HG03045 (cell line): ENCODE results near the gene RIPK4.
"Not testable (repeated sequence)": the region's sequence is repeated elsewhere in the genome, so short reads cannot be mapped to it uniquely, and the experiment has no call there.

Experiments
- ATAC-seq: cut with Tn5 transposase; IDR thresholded peaks from one replicate; pipeline ENCODE4 v1.9.1; 2021; ENCODE audit warnings: mild to moderate bottlenecking, moderate library complexity; ENCODE audit not compliant: unreplicated experiment

RIPK4 gene

GRCh38 chr21:41740604-41741252, 26.1 kb downstream of the RIPK4 start:
- ATAC-seq, result no peak

GRCh38 chr21:41739936-41740335, 26.9 kb downstream of the RIPK4 start:
- no peak for ATAC-seq

- no peak for ATAC-seq
Measured at GRCh38 chr21:41739011-41739410, 27.8 kb downstream of the RIPK4 start.

GRCh38 chr21:41737651-41738324, 29.1 kb downstream of the RIPK4 start:
- no peak for ATAC-seq

- ATAC-seq, result no peak
Measured at GRCh38 chr21:41736423-41736822, 30.4 kb downstream of the RIPK4 start.

GRCh38 chr21:41733951-41734689, 32.7 kb downstream of the RIPK4 start:
- ATAC-seq, result no peak

- ATAC-seq, result no peak
Measured at GRCh38 chr21:41731081-41731480, 35.8 kb downstream of the RIPK4 start.

GRCh38 chr21:41730367-41730765, 36.5 kb downstream of the RIPK4 start:
- ATAC-seq, result no peak

GRCh38 chr21:41729701-41730366, 37.0 kb downstream of the RIPK4 start:
- no peak for ATAC-seq

- ATAC-seq, result no peak
Measured at GRCh38 chr21:41727784-41728763, 38.8 kb downstream of the RIPK4 start.

- ATAC-seq, result no peak
Measured at GRCh38 chr21:41726970-41727783, 39.7 kb downstream of the RIPK4 start.

- no peak for ATAC-seq
Measured at GRCh38 chr21:41726630-41726969, 40.3 kb downstream of the RIPK4 start.

GRCh38 chr21:41726058-41726558, 40.7 kb downstream of the RIPK4 start:
- no peak for ATAC-seq

GRCh38 chr21:41725421-41726031, 41.3 kb downstream of the RIPK4 start:
- ATAC-seq, result no peak

- ATAC-seq, result not testable (repeated sequence)
Measured at GRCh38 chr21:41723835-41724234, 43.0 kb downstream of the RIPK4 start.

- no peak for ATAC-seq
Measured at GRCh38 chr21:41722052-41723018, 44.5 kb downstream of the RIPK4 start.

- ATAC-seq, result no peak
Measured at GRCh38 chr21:41720250-41720649, 46.6 kb downstream of the RIPK4 start.

GRCh38 chr21:41719691-41720090, 47.2 kb downstream of the RIPK4 start:
- no peak for ATAC-seq
